PC-3 (cell line): ENCODE results near the gene CDC34.

Source experiments
- EZH2 ChIP-seq: fragments of 300-600 bp; sonication (generic); IDR thresholded peaks from one replicate; pipeline ENCODE4 v1.6.1; 2017; ENCODE audit warnings: antibody characterized with exemption, mild to moderate bottlenecking, low read length; ENCODE audit not compliant: unreplicated experiment
- EZH2phosphoT487 ChIP-seq: fragments of 300-600 bp; sonication (generic); IDR thresholded peaks from 2 replicates; pipeline ENCODE4 v1.6.1; 2018; ENCODE audit warnings: mild to moderate bottlenecking, antibody characterized with exemption, low read length, borderline replicate concordance
- TF ChIP-seq, protein P1 (sequence below): fragments of 300-600 bp; sonication (generic); conservative IDR thresholded peaks from 2 replicates; pipeline ENCODE4 v1.5.1; 2017; ENCODE audit warnings: antibody characterized with exemption, low read depth, mild to moderate bottlenecking, low read length

- TF ChIP-seq, protein P1, sequence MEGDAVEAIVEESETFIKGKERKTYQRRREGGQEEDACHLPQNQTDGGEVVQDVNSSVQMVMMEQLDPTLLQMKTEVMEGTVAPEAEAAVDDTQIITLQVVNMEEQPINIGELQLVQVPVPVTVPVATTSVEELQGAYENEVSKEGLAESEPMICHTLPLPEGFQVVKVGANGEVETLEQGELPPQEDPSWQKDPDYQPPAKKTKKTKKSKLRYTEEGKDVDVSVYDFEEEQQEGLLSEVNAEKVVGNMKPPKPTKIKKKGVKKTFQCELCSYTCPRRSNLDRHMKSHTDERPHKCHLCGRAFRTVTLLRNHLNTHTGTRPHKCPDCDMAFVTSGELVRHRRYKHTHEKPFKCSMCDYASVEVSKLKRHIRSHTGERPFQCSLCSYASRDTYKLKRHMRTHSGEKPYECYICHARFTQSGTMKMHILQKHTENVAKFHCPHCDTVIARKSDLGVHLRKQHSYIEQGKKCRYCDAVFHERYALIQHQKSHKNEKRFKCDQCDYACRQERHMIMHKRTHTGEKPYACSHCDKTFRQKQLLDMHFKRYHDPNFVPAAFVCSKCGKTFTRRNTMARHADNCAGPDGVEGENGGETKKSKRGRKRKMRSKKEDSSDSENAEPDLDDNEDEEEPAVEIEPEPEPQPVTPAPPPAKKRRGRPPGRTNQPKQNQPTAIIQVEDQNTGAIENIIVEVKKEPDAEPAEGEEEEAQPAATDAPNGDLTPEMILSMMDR = no peak
- no peak for TF ChIP-seq EZH2
- no peak for TF ChIP-seq EZH2phosphoT487
These were observed 40.7 kb downstream of the CDC34 start, which contains the start of gene BSG for GRCh38 chr19:572140-572742.
